Kasumi-1 (cell line): ENCODE measurements around the gene ACACA.
A peak's percentile ranks its signal among the peaks of the same experiment; 100 is the strongest.

Experiments
- DNase-seq, 2 experiments: peaks; one replicate each; lab custom pipeline; 2025; lab: John Stamatoyannopoulos, UW

ACACA gene

DNA sequence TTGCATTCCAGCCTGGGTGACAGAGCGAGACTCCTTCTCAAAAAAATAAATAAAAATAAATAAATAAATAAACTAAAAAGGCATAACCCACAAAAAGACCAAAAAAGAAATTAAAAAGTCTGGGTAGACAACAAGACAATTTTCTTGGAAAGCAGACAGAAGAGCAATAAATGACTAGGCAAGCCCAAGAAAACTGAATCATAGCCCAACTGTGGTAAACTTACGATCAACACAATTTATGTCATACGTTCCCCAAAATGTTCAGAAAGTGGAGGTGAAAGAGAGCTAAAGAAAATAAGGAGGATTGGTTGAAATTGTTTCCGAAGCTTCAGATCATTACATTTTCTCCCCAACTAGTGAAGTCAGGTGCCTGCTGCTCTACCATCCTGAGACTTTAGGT, 62.1 kb downstream of the ACACA start:
- no peak for DNase-seq

DNA sequence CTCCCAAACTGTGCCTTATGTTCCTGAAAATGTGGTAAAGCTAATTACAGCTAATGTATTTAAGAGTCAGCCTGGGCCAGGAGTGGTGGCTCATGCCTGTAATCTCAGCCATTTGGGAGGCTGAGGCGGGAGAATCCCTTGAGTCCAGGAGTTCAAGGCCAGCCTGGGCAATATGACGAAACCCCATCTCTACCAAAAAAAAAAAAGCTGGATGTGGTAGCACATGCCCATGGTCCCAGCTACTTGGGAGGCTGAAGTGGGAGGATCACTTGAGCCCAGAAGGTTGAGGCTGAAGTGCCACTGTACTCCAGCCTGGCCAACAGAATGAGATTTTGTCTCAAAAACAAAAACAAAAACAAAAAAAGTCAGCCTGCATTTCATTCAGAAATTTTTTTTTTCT, 64.0 kb downstream of the ACACA start:
- no peak for DNase-seq

DNA sequence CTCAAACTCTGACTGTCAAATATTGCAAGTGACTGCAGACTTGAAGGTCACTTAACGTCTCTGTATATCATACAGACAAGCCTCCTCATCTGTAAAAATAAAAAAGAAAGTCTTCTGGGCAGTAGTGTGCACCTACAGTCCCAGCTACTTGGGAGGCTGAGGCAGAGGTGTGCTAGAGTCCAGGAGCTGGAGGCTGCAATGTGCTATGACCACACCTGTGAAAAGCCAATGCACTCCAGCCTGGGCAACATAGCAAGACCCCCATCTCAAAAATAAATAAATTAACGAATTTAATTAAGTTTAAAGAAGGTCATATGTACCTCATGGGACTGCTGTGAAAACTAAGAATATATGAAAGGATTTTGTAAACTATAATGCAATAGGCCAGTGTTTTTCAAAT, 65.8 kb downstream of the ACACA start:
- no peak for DNase-seq

DNA sequence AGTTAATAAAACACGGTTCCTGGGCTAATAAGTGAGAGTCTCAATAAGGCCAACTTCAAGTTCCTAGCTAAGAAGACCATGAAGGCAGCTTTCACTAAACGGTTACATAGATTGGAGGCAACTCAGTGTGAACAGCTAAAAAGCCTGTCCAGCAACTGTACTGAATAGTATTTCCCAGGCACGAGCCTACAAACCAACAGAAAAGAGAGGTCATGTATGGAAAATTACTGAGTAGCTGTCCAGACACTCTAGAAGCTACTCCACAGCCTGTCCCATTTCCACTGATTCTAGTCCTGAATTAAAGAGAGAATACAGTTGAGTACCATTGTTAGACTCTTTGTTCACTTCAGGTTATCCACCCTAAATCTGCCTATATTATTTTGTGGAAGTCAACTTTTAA, 67.3 kb downstream of the ACACA start:
- DNase-seq: no peak

DNA sequence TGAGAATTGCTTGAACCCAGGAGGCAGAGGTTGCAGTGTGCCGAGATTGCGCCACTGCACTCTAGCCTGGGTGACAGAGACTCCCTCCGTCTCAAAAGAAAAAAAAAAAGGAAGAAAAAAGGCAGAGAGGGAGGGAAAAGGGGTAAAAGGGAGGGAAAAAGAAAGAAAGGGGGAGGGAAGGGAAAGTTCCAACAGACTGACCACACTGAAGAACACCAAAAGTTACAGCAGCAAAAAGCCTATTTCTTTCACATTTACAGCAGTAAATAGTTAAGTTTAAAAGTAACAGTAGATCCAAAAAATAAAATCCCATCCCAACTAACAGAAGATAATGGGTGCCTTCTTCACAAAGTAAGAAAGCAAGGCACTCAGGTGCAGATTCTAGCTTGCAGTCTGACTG, 67.8 kb downstream of the ACACA start:
- no peak for DNase-seq

DNA sequence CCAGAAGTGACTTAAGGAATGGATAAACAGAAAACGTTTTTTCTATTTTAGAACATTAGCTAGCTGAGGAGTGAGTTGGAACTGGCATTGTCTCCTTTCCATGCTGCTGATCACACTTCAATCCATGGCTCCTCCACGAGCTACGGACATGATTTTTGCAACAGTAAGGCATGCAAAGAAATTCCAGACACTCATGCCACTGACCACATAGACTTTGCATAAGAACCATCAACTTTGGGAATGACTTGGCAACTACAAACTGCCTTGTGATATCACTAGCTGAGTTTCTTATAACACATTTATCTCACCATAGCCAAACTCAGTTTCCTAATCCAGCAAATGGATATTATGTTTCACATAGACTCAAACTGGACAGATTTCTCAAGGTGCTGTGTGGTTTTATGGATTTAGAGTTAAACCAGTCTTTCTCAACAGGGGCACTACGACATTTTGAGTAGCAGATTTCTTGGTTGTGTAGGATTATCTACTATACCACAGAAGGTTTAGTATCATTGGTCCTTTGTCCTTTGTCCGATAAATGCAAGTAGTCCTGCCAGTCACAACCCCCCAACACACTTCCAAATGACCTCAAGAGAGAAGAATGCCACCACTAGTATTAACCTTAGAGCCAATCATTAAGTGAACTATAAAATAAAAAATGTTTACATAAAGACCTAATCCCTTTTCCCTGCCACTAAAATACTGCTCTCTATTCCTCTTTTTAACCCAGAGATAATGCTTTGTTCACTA, 79.1 kb downstream of the ACACA start:
- DNase-seq: no peak

DNA sequence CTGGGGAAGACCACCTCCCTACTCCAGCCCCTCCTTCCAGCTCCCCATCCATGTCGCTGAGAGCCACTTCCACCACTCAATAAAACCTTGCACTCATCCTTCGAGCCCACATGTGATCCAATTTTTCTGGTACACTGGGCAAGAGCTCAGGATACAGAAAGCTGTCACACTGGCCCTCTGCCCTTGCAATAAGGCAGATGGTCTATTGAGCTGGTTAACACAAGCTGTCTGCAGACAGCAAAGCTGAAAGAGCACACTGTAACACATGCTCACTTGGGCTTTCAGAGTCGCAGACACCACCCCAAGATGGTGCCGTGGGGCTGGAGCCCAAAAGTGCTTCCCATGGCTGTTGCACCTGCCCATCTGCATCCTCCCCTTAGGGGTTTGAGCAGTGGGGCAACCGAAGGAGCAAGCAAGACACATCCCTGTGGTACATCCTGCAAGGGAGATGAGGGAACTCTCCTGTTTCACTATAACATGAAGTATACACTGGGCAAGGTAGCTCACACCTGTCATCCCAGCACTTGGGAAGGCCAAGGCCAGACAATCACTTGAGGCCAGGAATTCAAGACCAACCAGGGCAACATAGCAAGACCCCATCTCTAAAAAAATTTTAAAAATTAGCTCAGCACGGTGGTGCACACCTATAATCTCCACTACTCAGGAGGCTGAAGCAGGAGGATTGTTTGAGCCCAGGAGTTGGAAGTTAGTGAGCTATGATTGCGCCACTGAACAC, 83.6 kb downstream of the ACACA start:
- no peak for DNase-seq

DNA sequence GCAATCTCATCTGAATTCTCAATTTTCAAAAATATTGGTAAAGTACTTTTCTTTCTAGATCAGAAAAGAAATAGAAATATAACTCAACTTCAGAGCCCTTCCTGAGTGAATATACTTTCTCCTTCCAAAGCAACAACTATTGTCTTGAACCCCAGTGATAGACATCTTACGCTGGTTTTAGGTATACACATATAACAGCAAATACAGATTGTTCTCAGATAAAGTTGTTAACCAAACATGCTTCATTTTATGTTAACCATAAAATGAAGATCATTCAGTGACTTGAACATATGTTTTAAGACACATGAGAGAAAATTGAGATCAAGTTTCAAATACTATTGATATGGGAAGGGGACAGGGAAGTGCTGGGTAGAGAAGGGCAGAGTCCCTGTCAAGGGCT, 84.5 kb downstream of the ACACA start:
- DNase-seq: no peak

DNA sequence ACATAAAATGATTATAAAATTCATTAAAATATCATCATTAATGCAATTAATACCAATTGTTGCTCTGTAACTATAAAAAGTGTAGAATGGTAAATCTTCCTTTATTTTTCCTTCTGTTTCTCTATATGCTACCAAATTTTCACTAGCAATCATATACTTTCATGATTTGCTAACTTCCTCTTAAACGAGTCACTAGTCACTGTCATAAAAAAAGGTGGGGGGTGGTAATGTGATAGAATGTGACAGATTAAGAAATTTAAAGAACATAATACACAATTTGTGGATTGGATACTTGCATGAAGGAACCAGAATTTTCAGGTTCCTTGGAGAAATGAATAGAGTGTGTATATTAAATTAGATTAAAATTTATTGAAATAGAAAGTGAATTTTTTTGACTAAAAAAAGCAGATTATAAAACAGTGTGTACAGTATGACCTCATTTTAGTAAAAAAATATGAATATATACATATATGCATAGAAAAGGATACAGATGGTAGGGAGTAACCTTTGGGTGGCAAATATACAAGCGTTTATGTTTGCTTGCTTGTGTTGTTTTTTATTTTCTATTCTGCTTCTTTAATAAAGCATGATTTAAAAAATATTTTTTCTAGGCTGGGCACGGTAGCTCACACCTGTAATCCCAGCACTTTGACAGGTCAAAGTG, 87.6 kb downstream of the ACACA start:
- DNase-seq: peak; percentile 22 to 45

DNA sequence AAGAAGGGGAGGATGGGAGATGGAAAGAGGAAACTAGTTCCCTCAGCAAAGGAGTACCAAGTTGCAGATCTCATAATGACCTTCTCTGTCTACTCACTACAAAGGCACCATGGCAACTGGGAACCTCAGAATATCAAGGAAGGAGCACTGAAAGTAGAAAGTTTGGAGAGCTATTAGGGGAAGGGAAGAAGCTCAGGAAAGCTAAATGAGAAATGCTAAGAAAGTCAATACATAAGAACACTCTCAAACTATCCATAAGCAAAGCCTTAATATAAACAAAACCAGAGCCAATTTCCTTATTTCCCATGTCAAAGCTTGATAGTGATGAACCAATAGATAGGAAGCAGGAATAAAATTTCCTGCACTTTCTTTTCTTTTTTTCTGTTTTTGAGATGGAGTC, 88.8 kb downstream of the ACACA start:
- DNase-seq: no peak

DNA sequence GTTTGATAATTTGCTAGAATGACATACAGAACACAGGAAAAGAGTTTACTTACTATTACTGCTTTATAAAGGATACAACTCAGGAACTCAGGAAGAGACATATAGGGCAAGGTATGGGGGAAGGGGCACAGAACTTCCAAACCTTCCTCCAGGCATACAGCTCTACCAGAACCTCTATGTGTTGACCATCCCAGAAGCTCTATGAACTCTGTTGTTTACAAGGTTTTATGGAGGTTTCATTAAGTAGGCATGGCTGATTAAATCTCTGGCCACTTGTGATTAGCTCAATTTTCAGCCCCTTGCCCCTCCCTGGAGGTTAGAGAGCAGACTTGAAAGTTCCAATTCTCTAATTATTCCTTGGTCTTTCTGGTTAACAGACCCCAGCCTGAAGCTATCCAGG, 91.0 kb downstream of the ACACA start:
- DNase-seq: no peak

DNA sequence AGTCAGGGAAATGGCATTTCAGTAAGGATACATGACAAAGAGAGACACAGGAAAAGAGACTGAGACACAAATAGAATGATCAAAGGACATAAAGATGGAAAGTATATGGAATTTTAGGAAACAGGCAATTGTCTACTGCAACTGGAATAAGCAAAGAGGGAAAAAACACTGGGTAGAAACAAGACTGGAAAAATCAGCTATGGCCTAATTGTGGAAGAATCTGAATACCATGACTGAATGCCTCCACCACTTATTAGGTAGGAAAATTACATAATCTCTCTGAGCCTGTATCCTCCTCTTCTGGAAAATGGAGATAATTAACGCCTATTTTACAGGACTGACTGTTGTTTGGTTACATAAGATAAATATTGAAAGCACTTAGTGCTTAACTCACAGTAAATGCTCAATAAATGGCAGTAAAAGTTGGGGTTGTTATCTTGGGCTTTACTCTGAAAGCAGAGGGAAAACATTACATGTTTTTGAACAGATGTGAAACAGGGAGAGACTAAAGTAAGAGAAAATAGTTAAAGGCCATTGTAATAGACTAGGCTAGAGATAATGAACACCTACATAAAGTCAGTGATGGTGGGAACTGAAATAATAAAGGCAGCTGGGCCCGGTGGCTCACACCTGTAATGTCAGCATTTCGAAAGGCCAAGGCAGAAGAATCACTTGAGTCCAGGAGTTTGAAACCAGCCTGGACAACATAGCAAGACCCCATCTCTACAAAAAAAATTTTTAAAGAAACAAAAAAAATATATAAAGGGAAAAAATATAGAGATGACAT, 94.3 kb downstream of the ACACA start:
- no peak for DNase-seq

DNA sequence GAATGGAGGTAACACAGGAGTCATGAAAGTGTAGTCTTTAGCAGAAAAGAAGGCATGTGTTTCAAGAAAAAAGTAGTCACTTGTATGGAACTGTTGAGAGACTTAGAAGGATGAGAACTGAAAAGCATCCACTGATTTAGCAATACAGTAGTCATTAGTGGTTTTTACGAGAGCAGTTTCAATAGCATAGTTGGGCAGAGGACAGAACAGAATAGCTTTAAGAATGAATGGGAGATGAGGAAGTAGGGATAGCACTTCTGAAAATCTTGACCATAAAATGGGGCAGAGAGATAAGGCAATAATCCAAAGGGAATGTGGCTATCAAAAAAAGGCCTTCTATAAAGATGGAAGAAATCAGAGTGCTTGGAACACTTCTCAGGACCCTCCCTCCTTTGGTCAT, 95.7 kb downstream of the ACACA start:
- DNase-seq: no peak

DNA sequence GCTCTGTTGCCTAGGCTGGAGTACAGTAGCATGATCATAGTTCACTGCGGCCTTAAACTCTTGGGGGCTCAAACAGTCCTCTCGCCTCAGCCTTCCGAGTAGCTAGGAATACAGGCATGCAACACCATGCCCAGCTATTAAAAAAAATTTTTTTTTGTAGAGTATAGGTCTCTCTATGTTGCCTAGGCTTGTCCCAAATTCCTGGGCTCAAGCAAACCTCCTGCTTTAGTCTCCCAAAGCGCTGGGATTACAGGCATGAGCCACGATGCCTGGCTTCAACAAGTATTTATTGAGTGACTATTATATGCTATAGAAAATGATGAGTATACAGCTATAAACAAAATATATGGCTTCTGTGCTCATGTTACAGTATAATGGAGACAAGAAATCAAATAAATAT, 97.6 kb downstream of the ACACA start:
- DNase-seq: no peak

DNA sequence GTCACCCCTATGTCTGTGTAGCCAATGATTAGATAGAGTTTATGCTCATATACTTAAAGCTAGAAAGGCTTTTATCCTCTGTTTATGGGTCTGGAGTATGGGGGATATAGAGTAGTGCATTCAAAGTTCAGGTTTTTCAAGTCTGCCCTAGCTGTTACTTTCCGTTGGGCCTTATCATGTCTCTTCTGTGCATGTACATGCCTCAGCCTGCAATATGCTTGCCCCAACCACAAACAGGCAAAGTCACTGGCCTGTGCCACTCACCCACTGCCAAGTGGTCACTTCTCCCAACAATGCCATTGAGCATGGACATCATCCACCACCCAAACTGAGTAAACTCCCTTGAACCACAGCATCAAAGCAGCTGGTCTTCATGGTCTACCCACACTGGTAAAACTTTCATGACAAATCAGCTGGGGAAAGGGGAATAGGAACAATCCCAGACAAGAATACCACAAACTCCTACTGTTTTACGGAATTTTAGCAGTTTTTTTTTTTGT, 101.2 kb downstream of the ACACA start:
- no peak for DNase-seq

DNA sequence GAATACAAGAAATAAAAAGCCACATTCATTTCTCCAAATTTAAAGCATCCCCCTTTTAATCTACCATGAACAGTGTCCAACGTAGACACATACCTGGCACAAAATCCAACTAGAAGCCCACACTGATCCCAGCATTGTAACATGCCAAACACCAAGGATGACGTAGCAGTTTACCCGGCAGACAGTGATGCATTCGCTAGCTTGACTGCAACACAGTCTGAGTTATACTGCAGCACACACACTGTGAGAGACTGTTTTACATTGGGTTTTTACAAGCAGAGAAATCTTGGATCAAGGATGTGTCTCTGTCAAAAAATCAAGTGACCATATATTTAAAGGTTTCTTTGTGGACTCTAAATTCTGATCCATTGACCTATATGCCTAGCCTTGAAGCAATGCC, 105.3 kb downstream of the ACACA start:
- DNase-seq: no peak

DNA sequence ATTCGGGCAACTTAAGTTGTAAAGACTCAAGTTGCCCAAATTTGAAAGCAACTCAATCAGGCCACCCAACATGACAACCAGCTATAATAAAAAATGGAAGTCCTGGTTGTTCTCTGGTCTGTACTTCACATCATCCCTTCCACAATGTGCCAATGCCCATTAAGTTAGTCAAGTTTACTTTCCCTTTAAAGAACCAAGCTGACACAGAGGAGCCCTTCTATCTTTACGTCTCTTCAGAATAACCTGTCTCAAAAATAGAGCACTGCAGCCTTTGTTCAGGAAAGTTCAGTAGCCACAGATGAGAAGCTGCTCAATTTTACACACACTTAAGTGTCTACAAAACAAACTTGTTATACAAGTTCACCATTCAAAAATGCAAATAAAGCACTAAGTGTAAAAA, 106.0 kb downstream of the ACACA start:
- no peak for DNase-seq

DNA sequence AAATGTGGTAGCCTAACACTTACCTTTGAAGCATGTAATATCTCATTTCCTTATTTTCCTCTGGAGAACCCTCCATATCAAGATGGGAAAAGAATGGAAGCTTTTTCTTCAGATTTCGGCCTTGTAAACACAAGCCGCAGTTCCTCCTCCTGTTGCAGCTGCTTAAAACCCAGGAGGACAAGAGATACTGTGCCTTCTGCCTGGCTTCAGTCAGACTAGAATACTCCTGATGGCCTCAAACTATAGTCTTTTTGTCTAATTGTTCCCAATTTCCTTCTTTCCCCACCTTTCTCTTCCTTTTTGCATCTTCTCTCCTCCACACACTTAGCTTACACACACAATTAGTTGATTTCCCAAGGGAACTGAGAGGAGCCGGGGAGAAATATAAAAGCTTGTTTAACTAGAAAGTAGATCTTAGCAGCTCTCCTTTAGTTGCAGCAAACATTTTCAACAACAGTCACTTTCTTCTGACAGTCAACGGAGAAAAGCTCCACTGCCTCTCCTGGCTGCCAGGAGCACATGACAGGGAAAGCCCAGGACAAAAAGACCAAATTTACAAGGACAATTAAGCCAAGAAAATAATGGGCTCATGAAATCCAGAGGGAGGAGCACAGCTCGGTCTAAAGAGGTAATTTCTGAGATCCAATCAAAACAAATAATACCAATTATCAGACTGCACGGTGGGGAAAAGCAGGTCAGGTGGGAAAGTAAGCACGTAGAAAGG, 107.2 kb downstream of the ACACA start:
- DNase-seq: no peak

DNA sequence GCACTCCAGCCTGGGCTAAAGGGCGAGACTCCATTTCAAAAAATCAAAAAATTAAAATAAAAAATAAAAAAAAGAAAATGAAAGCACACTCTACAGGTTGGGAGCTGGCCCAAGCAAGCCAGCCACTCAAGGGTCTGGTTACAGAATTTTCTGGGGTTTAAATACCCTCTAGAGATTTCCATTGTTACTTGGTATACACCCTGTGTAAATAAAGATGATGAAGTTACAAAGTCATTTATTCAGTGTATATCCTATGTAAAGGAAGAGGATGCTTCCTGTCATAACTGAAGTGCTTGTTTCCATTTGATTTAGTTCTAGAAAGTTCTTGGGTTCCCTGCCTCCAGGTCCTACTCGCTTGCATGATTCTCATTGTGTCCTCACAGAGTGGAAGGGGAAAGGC, 110.7 kb downstream of the ACACA start:
- no peak for DNase-seq

DNA sequence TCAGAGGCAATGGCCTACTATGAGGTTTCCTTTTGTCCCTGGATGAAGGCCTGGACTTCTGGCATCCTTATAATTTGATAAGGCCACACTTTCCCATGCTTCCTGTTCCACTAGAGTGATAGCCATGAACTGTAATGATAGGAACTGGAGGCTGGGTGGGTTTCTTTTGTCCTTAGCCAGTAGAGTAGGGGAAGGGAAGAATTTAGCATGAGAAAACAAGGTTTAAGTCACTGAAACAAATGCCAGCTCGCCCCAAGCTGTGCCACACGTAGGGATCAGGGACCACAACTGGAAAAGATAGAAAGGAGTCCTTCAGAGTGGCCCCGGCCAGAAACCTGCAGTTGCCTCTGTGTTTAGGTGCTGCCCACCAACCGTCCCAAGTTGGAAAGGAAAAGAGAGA, 111.7 kb downstream of the ACACA start:
- no peak for DNase-seq

DNA sequence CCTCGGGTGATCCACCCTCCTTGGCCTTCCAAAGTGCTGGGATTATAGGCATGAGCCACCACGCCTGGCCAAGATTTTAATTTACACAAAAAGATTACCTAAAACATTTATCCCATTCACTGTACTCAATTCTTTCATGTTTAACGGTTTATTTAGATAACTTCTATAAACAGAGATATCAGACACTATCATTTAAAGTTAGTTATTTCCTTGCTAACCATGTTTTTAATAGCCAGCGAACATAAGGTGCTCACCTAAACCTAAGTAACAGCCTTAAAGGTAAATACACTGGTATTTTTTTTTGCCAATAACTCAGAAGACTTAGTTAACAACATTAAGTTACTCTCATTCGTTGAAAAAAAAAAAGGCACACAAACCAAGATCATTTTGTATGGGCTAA, 112.9 kb downstream of the ACACA start:
- no peak for DNase-seq
